Measurements from ENCODE around the gene SLC35D1.
"Not testable (repeated sequence)": the region's sequence is repeated elsewhere in the genome, so short reads cannot be mapped to it uniquely, and the experiment has no call there.

The SLC35D1 gene

GRCh38 chr1:67053785-67054772 is at the start of gene SLC35D1:
SLC35D1 (minus strand) TSS chr1:67054148; CDS start chr1:67054013, 135 bp downstream.
- peak; percentile 57 for DNase-seq

- no peak for DNase-seq
These were observed 49.6 kb upstream of the SLC35D1 start for GRCh38 chr1:67103548-67103947.

- no peak for DNase-seq
These were observed 46.9 kb upstream of the SLC35D1 start for GRCh38 chr1:67100833-67101232.

GRCh38 chr1:67097305-67097704 is 43.4 kb upstream of the SLC35D1 start:
- DNase-seq: no peak

- DNase-seq: no peak
These were observed 40.2 kb upstream of the SLC35D1 start for GRCh38 chr1:67094191-67094590.

- DNase-seq: no peak
These were observed 35.8 kb upstream of the SLC35D1 start for GRCh38 chr1:67089685-67090208.

GRCh38 chr1:67088440-67088839 is 34.5 kb upstream of the SLC35D1 start:
- DNase-seq: no peak

GRCh38 chr1:67085326-67085725 is 31.4 kb upstream of the SLC35D1 start:
- no peak for DNase-seq

GRCh38 chr1:67084765-67085318 is 30.9 kb upstream of the SLC35D1 start:
- no peak for DNase-seq

GRCh38 chr1:67078291-67078690 is 24.3 kb upstream of the SLC35D1 start:
- DNase-seq: no peak

GRCh38 chr1:67077593-67077992 is 23.6 kb upstream of the SLC35D1 start:
- no peak for DNase-seq

- DNase-seq: no peak
These were observed 18.8 kb upstream of the SLC35D1 start for GRCh38 chr1:67072749-67073148.

GRCh38 chr1:67067655-67068054 is 13.7 kb upstream of the SLC35D1 start:
- DNase-seq: not testable (repeated sequence)

- no peak for DNase-seq
These were observed 8.5 kb upstream of the SLC35D1 start for GRCh38 chr1:67062412-67062811.

GRCh38 chr1:67061266-67061665 is 7.3 kb upstream of the SLC35D1 start:
- no peak for DNase-seq

GRCh38 chr1:67060811-67061218 is 6.9 kb upstream of the SLC35D1 start:
- DNase-seq: peak; percentile 87

GRCh38 chr1:67059346-67059745 is 5.4 kb upstream of the SLC35D1 start:
- no peak for DNase-seq

GRCh38 chr1:67058761-67059160 is 4.8 kb upstream of the SLC35D1 start:
- DNase-seq: no peak

GRCh38 chr1:67058242-67058641 is 4.3 kb upstream of the SLC35D1 start:
- DNase-seq: no peak

- no peak for DNase-seq
These were observed 488 bp downstream of the SLC35D1 start for GRCh38 chr1:67053535-67053784.

- DNase-seq: peak; percentile 43
These were observed 1.0 kb downstream of the SLC35D1 start for GRCh38 chr1:67052741-67053534.

- no peak for DNase-seq
These were observed 2.8 kb downstream of the SLC35D1 start for GRCh38 chr1:67051196-67051595.

GRCh38 chr1:67044631-67045270 is 9.2 kb downstream of the SLC35D1 start:
- DNase-seq: no peak
